IMR-90 (cell line): ENCODE measurements around the gene MUC5B. TPM values are rescaled to one million over a fixed set of nuclear protein-coding genes. Genes with fewer than 3 reads are reported as not detected.

Experiments
- ATAC-seq: fragments of 200-7000 bp; cut with Tn5 transposase; 2 replicates; pipeline ENCODE4 v1.9.1; 2020; ENCODE audit warnings: low read depth, mild to moderate bottlenecking, moderate library complexity
- BruUV-seq: library from RNA; stranded (reverse); fragments of 400-500 nt; replicated peaks from 2 replicates; lab custom pipeline; 2021; lab: Mats Ljungman, UMichigan
- CTCF ChIA-PET: fragments of 300-600 bp; formaldehyde crosslinking; extraction: SDS; loops from one replicate; lab custom pipeline; 2021; ENCODE audit warnings: antibody characterized with exemption; lab: Yijun Ruan, JAX
- POLR2A ChIA-PET: fragments of 300-600 bp; sonication (Branson Sonifier 250); formaldehyde crosslinking; loops from one replicate; lab custom pipeline; 2022; ENCODE audit warnings: antibody characterized with exemption; ENCODE audit not compliant: unreplicated experiment; lab: Charles Lee
- DNase-seq: peaks from one replicate; pipeline ENCODE4 v3.0.0; 2013
- H2AFZ ChIP-seq: replicated peaks from 2 replicates; pipeline ENCODE3; 2013; ENCODE audit warnings: low read length, mild to moderate bottlenecking; ENCODE audit not compliant: poor library complexity
- H2AK5ac ChIP-seq: 2 replicates; pipeline ENCODE4 v1.6.1; 2013; ENCODE audit warnings: low read depth, low read length, inconsistent platforms
- H2AK9ac ChIP-seq: replicated peaks from 2 replicates; pipeline ENCODE3; 2013; ENCODE audit warnings: mild to moderate bottlenecking, low read depth, low read length, moderate library complexity; ENCODE audit not compliant: poor library complexity
- H2BK120ac ChIP-seq: 2 replicates; pipeline ENCODE4 v1.6.1; 2013; ENCODE audit warnings: low read depth, low read length, inconsistent platforms
- H2BK15ac ChIP-seq: 3 replicates; pipeline ENCODE4 v1.6.1; 2013; ENCODE audit warnings: low read depth, low read length, inconsistent platforms
- H2BK20ac ChIP-seq: 2 replicates; pipeline ENCODE4 v1.6.1; 2013; ENCODE audit warnings: low read depth, mild to moderate bottlenecking, inconsistent platforms, low read length, moderate library complexity
- H2BK5ac ChIP-seq: 2 replicates; pipeline ENCODE4 v1.6.1; 2013; ENCODE audit warnings: mild to moderate bottlenecking, low read depth, low read length, inconsistent platforms; ENCODE audit not compliant: poor library complexity, severe bottlenecking
- H3K14ac ChIP-seq: replicated peaks from 2 replicates; pipeline ENCODE4 v1.6.1; 2013; ENCODE audit warnings: low read depth, low read length, inconsistent platforms
- H3K18ac ChIP-seq: 2 replicates; pipeline ENCODE4 v1.6.1; 2013; ENCODE audit warnings: low read depth, low read length, control low read depth
- H3K23ac ChIP-seq: 2 replicates; pipeline ENCODE4 v1.6.1; 2013; ENCODE audit warnings: low read depth, low read length, inconsistent platforms
- H3K27ac ChIP-seq: 2 replicates; pipeline ENCODE4 v1.5.1; 2013; ENCODE audit warnings: mild to moderate bottlenecking, control low read depth, low read length; ENCODE audit not compliant: insufficient read depth
- H3K27me3 ChIP-seq: 2 replicates; pipeline ENCODE4 v1.6.1; 2013; ENCODE audit warnings: low read length; ENCODE audit not compliant: control insufficient read depth, insufficient read depth
- H3K36me3 ChIP-seq: 2 replicates; pipeline ENCODE4 v1.6.1; 2013; ENCODE audit warnings: low read length, mixed read lengths; ENCODE audit not compliant: control insufficient read depth, insufficient read depth
- H3K4ac ChIP-seq: 2 replicates; pipeline ENCODE4 v1.6.1; 2013; ENCODE audit warnings: low read depth, low read length, inconsistent platforms
- H3K4me1 ChIP-seq: 2 replicates; pipeline ENCODE4 v1.6.1; 2013; ENCODE audit warnings: low read length, mixed read lengths; ENCODE audit not compliant: control insufficient read depth, insufficient read depth
- H3K4me2 ChIP-seq: 2 replicates; pipeline ENCODE4 v1.6.1; 2013; ENCODE audit warnings: low read depth, mild to moderate bottlenecking, control low read depth, low read length, moderate library complexity
- H3K4me3 ChIP-seq: 2 replicates; pipeline ENCODE4 v1.5.1; 2013; ENCODE audit warnings: low read depth, mild to moderate bottlenecking, control low read depth, low read length, moderate library complexity; ENCODE audit not compliant: insufficient read depth
- H3K56ac ChIP-seq: 2 replicates; pipeline ENCODE4 v1.6.1; 2013; ENCODE audit warnings: low read length, inconsistent platforms; ENCODE audit not compliant: insufficient read depth; ENCODE audit errors: extremely low read depth
- H3K79me1 ChIP-seq, 2 experiments: 2 replicates each; pipeline ENCODE4 v1.6.1; 2013; ENCODE audit warnings: low read length in 2 of 2, inconsistent platforms in 1 of 2, low read depth in 1 of 2
- H3K9ac ChIP-seq: 2 replicates; pipeline ENCODE4 v1.6.1; 2013; ENCODE audit warnings: low read depth, low read length, control low read depth
- H3K9me1 ChIP-seq: 2 replicates; pipeline ENCODE4 v1.6.1; 2013; ENCODE audit warnings: low read length, inconsistent platforms; ENCODE audit not compliant: insufficient read depth
- H3K9me3 ChIP-seq: 2 replicates; pipeline ENCODE4 v1.6.1; 2013; ENCODE audit warnings: low read length; ENCODE audit not compliant: control insufficient read depth, insufficient read depth
- H4K20me1 ChIP-seq: 2 replicates; pipeline ENCODE4 v1.6.1; 2013; ENCODE audit warnings: low read length, inconsistent platforms; ENCODE audit not compliant: insufficient read depth
- H4K5ac ChIP-seq: 2 replicates; pipeline ENCODE4 v1.6.1; 2013; ENCODE audit warnings: mild to moderate bottlenecking, low read depth, low read length, control low read depth
- H4K8ac ChIP-seq, 2 experiments: 2 replicates each; pipeline ENCODE4 v1.6.1; 2013; ENCODE audit warnings: low read depth in 2 of 2, low read length in 2 of 2, control low read depth in 1 of 2, inconsistent platforms in 1 of 2
- H4K91ac ChIP-seq: 2 replicates; pipeline ENCODE4 v1.6.1; 2013; ENCODE audit warnings: low read depth, low read length, inconsistent platforms; ENCODE audit not compliant: insufficient read depth
- BHLHE40 ChIP-seq: fragments of 150-350 bp; IDR thresholded peaks from 2 replicates; pipeline ENCODE4 v1.6.1; 2016; ENCODE audit warnings: mild to moderate bottlenecking, low read depth, low read length
- CEBPB ChIP-seq: IDR thresholded peaks from 2 replicates; pipeline ENCODE4 v1.6.1; 2012; ENCODE audit warnings: low read depth, low read length, improper control_type of control experiment
- CHD1 ChIP-seq: IDR thresholded peaks from 2 replicates; pipeline ENCODE4 v1.6.1; 2012; ENCODE audit warnings: low read depth, low read length, improper control_type of control experiment
- FOS ChIP-seq: fragments of 150-350 bp; IDR thresholded peaks from 2 replicates; pipeline ENCODE4 v1.6.1; 2016; ENCODE audit warnings: low read depth, low read length
- MAFK ChIP-seq: IDR thresholded peaks from 2 replicates; pipeline ENCODE4 v1.6.1; 2012; ENCODE audit warnings: low read depth, low read length, improper control_type of control experiment
- MAZ ChIP-seq: IDR thresholded peaks from 2 replicates; pipeline ENCODE4 v1.6.1; 2012; ENCODE audit warnings: low read depth, mild to moderate bottlenecking, low read length, improper control_type of control experiment, moderate library complexity, borderline replicate concordance
- MXI1 ChIP-seq: IDR thresholded peaks from 2 replicates; pipeline ENCODE4 v1.6.1; 2012; ENCODE audit warnings: low read depth, mild to moderate bottlenecking, low read length, moderate library complexity, borderline replicate concordance
- NFE2L2 ChIP-seq: fragments of 150-350 bp; IDR thresholded peaks from 2 replicates; pipeline ENCODE4 v1.6.1; 2016; ENCODE audit warnings: low read depth, mild to moderate bottlenecking, low read length
- POLR2A ChIP-seq: IDR thresholded peaks from 2 replicates; pipeline ENCODE4 v1.6.1; 2012; ENCODE audit warnings: mild to moderate bottlenecking, low read depth, low read length
- RAD21 ChIP-seq: IDR thresholded peaks from 2 replicates; pipeline ENCODE4 v1.6.1; 2012; ENCODE audit warnings: low read length, improper control_type of control experiment
- RCOR1 ChIP-seq: IDR thresholded peaks from 2 replicates; pipeline ENCODE4 v1.6.1; 2012; ENCODE audit warnings: mild to moderate bottlenecking, low read length, improper control_type of control experiment; ENCODE audit not compliant: insufficient replicate concordance
- RFX5 ChIP-seq: IDR thresholded peaks from 2 replicates; pipeline ENCODE4 v1.8.0; 2012; ENCODE audit warnings: low read depth, mild to moderate bottlenecking, low read length, moderate library complexity
- SMC3 ChIP-seq: fragments of 150-350 bp; IDR thresholded peaks from 2 replicates; pipeline ENCODE4 v1.6.1; 2016; ENCODE audit warnings: low read depth, mild to moderate bottlenecking, antibody characterized with exemption, low read length, moderate library complexity
- WGBS, 2 experiments: methylation state at CpG; one replicate each; pipeline versions ENCODE4 v1.1.5 to v1.1.7; 2013; ENCODE audit warnings: missing lambda C conversion rate in 2 of 2; ENCODE audit not compliant: insufficient read length in 1 of 2; ENCODE audit errors: extremely low coverage in 2 of 2; 5-methylcytosine and 5-hydroxymethylcytosine counted together
- dilution Hi-C: fragments of 300-500 bp; cut with HindIII; formaldehyde crosslinking; loops from one replicate; pipeline ENCODE4 v1.14.3; 2018; ENCODE audit warnings: low sequenced_read_pairs; ENCODE audit not compliant: unreplicated experiment
- in situ Hi-C: fragments of 300-500 bp; cut with MboI; formaldehyde crosslinking; loops from 3 replicates; pipeline ENCODE4 v1.14.3; 2019; ENCODE audit warnings: low sequenced_read_pairs, inconsistent platforms, mixed read lengths
- intact Hi-C: fragments of 100-400 bp; cut with micrococcal nuclease; formaldehyde crosslinking; loops from 2 replicates; pipeline ENCODE4 v1.10.0; 2022
- polyA plus RNA-seq, 3 experiments: library from polyadenylated mRNA; depleted of rRNA; stranded (reverse); fragments of >200 nt; gene quantifications; 2 replicates each; pipeline ENCODE4 v1.2.3, GENCODE V29; 2012; ENCODE audit warnings: low replicate concordance in 1 of 3
- total RNA-seq: library from RNA; depleted of rRNA; stranded (reverse); fragments of >200 nt; gene quantifications from 2 replicates; pipeline ENCODE4 v1.2.3, GENCODE V29; 2012
- TF ChIP-seq, protein P1 (sequence below): conservative IDR thresholded peaks from 2 replicates; pipeline ENCODE4 v1.5.1; 2012; ENCODE audit warnings: mild to moderate bottlenecking, low read depth, low read length, improper control_type of control experiment
- TF ChIP-seq, protein P2 (sequence below): fragments of 150-350 bp; IDR thresholded peaks from 2 replicates; pipeline ENCODE4 v1.6.1; 2017; ENCODE audit warnings: mild to moderate bottlenecking, antibody characterized with exemption, low read length, low read depth
- TF ChIP-seq, protein P3 (sequence below): fragments of 150-350 bp; IDR thresholded peaks from 2 replicates; pipeline ENCODE4 v1.6.1; 2016; ENCODE audit warnings: low read depth, mild to moderate bottlenecking, low read length, moderate library complexity, borderline replicate concordance

MUC5B gene
- total and polyA plus RNA-seq, 2 of the 4 experiments (the other 2 are of a cell fraction), result not detected

DNA sequence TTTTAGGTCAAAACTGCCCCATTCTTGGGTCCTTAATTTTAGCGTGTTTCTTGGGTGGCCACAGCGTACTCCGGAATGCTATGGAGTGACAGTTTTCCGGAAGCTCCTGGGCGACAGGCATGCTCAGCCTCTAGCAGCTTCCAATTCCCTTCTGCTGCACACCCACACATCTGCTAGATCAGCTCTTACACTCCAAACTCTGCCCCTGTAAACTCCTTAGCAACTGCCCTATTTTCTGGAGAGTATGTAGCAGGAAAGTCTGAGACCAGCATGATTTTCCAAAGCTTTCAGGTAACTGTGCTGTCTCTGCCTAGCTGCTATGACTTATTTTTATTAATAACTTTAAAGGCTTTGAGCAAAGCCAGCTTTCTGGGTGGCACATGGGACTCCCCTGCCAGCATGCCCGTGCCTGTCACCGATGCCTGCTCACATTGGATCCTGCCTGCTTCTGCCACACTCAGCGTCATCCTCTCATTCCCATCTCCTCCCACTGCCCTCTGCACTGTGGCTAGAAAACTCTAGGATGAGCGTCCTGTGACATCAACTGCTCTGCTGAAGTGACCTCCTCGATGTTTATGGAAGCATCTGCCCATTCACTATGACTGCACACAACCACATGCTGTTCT, 69.3 kb downstream of the MUC5B start:
- no peak overlapping the region for H3K4ac ChIP-seq
- CTCF ChIA-PET, result no interaction called here

More for the DNA sequence above, 69.3 kb downstream of the MUC5B start:
- Histone ChIP-seq H3K56ac (no peak overlapping the region), H3K27me3 (no peaks in the 10 kb centered on the region), H3K9me3 (no peaks in the 10 kb centered on the region), H4K20me1 (peaks cover 30% of the 10 kb centered on the region), H3K4me1 (no peaks in the 10 kb centered on the region), H2AFZ (no peak overlapping the region), H2AK9ac (peak overlapping the region; percentile 9), H4K8ac (no peak overlapping the region), H4K5ac (no peak overlapping the region), H3K14ac (no peak overlapping the region), H3K4me2 (no peak overlapping the region), H3K23ac (no peak overlapping the region), H3K4me3 (no peak overlapping the region), H2BK5ac (no peak overlapping the region), H2BK15ac (no peak overlapping the region), H3K9ac (no peak overlapping the region), H2AK5ac (no peak overlapping the region), H3K36me3 (peaks cover 48% of the 10 kb centered on the region), H2BK20ac (no peak overlapping the region), H3K18ac (no peak overlapping the region), H4K91ac (no peak overlapping the region), H2BK120ac (no peak overlapping the region), H3K79me1 (peaks cover 8 to 54% of the 10 kb centered on the region in 2 experiments; a peak in 3 of 4 replicates), H3K9me1 (no peaks in the 10 kb centered on the region), H3K27ac (no peak overlapping the region)
- ATAC-seq (no peak), DNase-seq (no peak)
- POLR2A ChIA-PET, result no interaction called here
- dilution Hi-C loops (no loop called here), in situ Hi-C loops (no loop called here), intact Hi-C loops (no loop called here)
- WGBS, 2 experiments, result 94% methylated on average over 5 of the region's 10 CpGs; no CpG with 5 or more reads in 1 of the 2 experiments
- no TSS peak for BruUV-seq
- TF ChIP-seq FOS (no peak), CHD1 (no peak), RFX5 (no peak), MAFK (no peak), MXI1 (no peak), CEBPB (no peak), SMC3 (no peak), POLR2A (no peak), NFE2L2 (no peak), RCOR1 (no peak), MAZ (no peak), BHLHE40 (no peak), RAD21 (no peak)
- TF ChIP-seq, protein P1, sequence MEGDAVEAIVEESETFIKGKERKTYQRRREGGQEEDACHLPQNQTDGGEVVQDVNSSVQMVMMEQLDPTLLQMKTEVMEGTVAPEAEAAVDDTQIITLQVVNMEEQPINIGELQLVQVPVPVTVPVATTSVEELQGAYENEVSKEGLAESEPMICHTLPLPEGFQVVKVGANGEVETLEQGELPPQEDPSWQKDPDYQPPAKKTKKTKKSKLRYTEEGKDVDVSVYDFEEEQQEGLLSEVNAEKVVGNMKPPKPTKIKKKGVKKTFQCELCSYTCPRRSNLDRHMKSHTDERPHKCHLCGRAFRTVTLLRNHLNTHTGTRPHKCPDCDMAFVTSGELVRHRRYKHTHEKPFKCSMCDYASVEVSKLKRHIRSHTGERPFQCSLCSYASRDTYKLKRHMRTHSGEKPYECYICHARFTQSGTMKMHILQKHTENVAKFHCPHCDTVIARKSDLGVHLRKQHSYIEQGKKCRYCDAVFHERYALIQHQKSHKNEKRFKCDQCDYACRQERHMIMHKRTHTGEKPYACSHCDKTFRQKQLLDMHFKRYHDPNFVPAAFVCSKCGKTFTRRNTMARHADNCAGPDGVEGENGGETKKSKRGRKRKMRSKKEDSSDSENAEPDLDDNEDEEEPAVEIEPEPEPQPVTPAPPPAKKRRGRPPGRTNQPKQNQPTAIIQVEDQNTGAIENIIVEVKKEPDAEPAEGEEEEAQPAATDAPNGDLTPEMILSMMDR, result no peak
- TF ChIP-seq, protein P2, sequence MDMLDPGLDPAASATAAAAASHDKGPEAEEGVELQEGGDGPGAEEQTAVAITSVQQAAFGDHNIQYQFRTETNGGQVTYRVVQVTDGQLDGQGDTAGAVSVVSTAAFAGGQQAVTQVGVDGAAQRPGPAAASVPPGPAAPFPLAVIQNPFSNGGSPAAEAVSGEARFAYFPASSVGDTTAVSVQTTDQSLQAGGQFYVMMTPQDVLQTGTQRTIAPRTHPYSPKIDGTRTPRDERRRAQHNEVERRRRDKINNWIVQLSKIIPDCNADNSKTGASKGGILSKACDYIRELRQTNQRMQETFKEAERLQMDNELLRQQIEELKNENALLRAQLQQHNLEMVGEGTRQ, result no peak
- TF ChIP-seq, protein P3, sequence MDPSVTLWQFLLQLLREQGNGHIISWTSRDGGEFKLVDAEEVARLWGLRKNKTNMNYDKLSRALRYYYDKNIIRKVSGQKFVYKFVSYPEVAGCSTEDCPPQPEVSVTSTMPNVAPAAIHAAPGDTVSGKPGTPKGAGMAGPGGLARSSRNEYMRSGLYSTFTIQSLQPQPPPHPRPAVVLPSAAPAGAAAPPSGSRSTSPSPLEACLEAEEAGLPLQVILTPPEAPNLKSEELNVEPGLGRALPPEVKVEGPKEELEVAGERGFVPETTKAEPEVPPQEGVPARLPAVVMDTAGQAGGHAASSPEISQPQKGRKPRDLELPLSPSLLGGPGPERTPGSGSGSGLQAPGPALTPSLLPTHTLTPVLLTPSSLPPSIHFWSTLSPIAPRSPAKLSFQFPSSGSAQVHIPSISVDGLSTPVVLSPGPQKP, result no peak
